ENCODE results near the gene IL1RL2.

IL1RL2 gene

GRCh38 chr2:102194609-102195268, 7.9 kb downstream of the IL1RL2 start:
- Histone ChIP-seq H3K36me3 (ENCODE audit: insufficient read depth, low read length) (no peaks in the 10 kb centered on the region), H3K4me3 (no peak overlapping the region), H3K27ac (no peak overlapping the region), H3K9me3 (ENCODE audit: low read depth, low read length) (no peaks in the 10 kb centered on the region), H3K9ac (ENCODE audit: insufficient read length) (no peak overlapping the region)
- DNase-seq (ENCODE audit: low read depth, low spot score): no peak
- TF ChIP-seq FOXP2 (optimal IDR thresholded peaks at IDR 0.05; ENCODE audit: control extremely low read depth, extremely low read length, insufficient read depth) (no peak), EZH2 (IDR thresholded peaks at IDR 0.05) (no peak), POLR2AphosphoS5 (IDR thresholded peaks at IDR 0.05; ENCODE audit: borderline replicate concordance, low read depth, low read length) (no peak)

- H3K9me3 ChIP-seq (ENCODE audit: low read depth, low read length): no peaks in the 10 kb centered on the region
- no peak overlapping the region for H3K4me3 ChIP-seq
- H3K9ac ChIP-seq (ENCODE audit: insufficient read length): no peak overlapping the region
- no peak overlapping the region for H3K27ac ChIP-seq
- TF ChIP-seq POLR2AphosphoS5 (IDR thresholded peaks at IDR 0.05; ENCODE audit: borderline replicate concordance, low read depth, low read length): no peak
- no peak for TF ChIP-seq EZH2 (IDR thresholded peaks at IDR 0.05)
- TF ChIP-seq FOXP2 (optimal IDR thresholded peaks at IDR 0.05; ENCODE audit: control extremely low read depth, extremely low read length, insufficient read depth): no peak
- H3K36me3 ChIP-seq (ENCODE audit: insufficient read depth, low read length): no peaks in the 10 kb centered on the region
- no peak for DNase-seq (ENCODE audit: low read depth, low spot score)
Observed at GRCh38 chr2:102197389-102198137, 10.7 kb downstream of the IL1RL2 start.

GRCh38 chr2:102200539-102200938, 13.7 kb downstream of the IL1RL2 start:
- Histone ChIP-seq H3K36me3 (ENCODE audit: insufficient read depth, low read length) (no peaks in the 10 kb centered on the region), H3K9ac (ENCODE audit: insufficient read length) (no peak overlapping the region), H3K9me3 (ENCODE audit: low read depth, low read length) (no peaks in the 10 kb centered on the region), H3K4me3 (no peak overlapping the region), H3K27ac (no peak overlapping the region)
- no peak for DNase-seq (ENCODE audit: low read depth, low spot score)
- no peak for TF ChIP-seq POLR2AphosphoS5 (IDR thresholded peaks at IDR 0.05; ENCODE audit: borderline replicate concordance, low read depth, low read length)
- TF ChIP-seq FOXP2 (optimal IDR thresholded peaks at IDR 0.05; ENCODE audit: control extremely low read depth, extremely low read length, insufficient read depth): no peak
- no peak for TF ChIP-seq EZH2 (IDR thresholded peaks at IDR 0.05)

- DNase-seq (ENCODE audit: low read depth, low spot score): no peak
- Histone ChIP-seq H3K9ac (ENCODE audit: insufficient read length) (no peak overlapping the region), H3K36me3 (ENCODE audit: insufficient read depth, low read length) (no peaks in the 10 kb centered on the region), H3K27ac (no peak overlapping the region), H3K4me3 (no peak overlapping the region), H3K9me3 (ENCODE audit: low read depth, low read length) (no peaks in the 10 kb centered on the region)
- TF ChIP-seq POLR2AphosphoS5 (IDR thresholded peaks at IDR 0.05; ENCODE audit: borderline replicate concordance, low read depth, low read length) (no peak), EZH2 (IDR thresholded peaks at IDR 0.05) (no peak), FOXP2 (optimal IDR thresholded peaks at IDR 0.05; ENCODE audit: control extremely low read depth, extremely low read length, insufficient read depth) (no peak)
Observed at GRCh38 chr2:102204638-102205037, 17.8 kb downstream of the IL1RL2 start.

- no peak for TF ChIP-seq POLR2AphosphoS5 (IDR thresholded peaks at IDR 0.05; ENCODE audit: borderline replicate concordance, low read depth, low read length)
- no peak for TF ChIP-seq FOXP2 (optimal IDR thresholded peaks at IDR 0.05; ENCODE audit: control extremely low read depth, extremely low read length, insufficient read depth)
- TF ChIP-seq EZH2 (IDR thresholded peaks at IDR 0.05): no peak
- Histone ChIP-seq H3K27ac (no peak overlapping the region), H3K36me3 (ENCODE audit: insufficient read depth, low read length) (no peaks in the 10 kb centered on the region), H3K9ac (ENCODE audit: insufficient read length) (no peak overlapping the region), H3K4me3 (no peak overlapping the region), H3K9me3 (ENCODE audit: low read depth, low read length) (no peaks in the 10 kb centered on the region)
- no peak for DNase-seq (ENCODE audit: low read depth, low spot score)
Observed at GRCh38 chr2:102206666-102207341, 20.0 kb downstream of the IL1RL2 start.

DNA sequence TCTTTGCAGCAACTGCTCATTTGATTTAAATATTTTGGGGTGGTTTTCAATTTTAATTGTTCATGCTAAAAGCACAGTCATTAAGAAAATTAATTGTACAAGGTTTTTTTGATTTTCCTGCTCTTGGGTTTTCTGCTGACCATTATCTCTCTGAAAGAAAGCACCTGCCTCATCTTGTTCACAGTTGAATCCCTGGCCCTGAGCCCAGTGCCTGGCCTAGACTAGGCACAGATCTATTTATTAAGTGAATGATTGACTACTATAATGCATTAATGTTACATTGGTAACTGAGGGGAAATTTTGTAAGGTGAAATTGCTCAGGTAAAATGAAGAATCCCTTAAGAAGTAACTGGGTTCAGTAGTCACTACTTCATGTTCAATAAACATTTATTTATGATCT, 22.0 kb downstream of the IL1RL2 start:
- Histone ChIP-seq H3K9me3 (ENCODE audit: low read depth, low read length) (no peaks in the 10 kb centered on the region), H3K4me3 (no peak overlapping the region), H3K27ac (no peak overlapping the region), H3K36me3 (ENCODE audit: insufficient read depth, low read length) (no peaks in the 10 kb centered on the region), H3K9ac (ENCODE audit: insufficient read length) (no peak overlapping the region)
- no peak for DNase-seq (ENCODE audit: low read depth, low spot score)
- TF ChIP-seq POLR2AphosphoS5 (IDR thresholded peaks at IDR 0.05; ENCODE audit: borderline replicate concordance, low read depth, low read length): no peak
- no peak for TF ChIP-seq FOXP2 (optimal IDR thresholded peaks at IDR 0.05; ENCODE audit: control extremely low read depth, extremely low read length, insufficient read depth)
- no peak for TF ChIP-seq EZH2 (IDR thresholded peaks at IDR 0.05)

- DNase-seq (ENCODE audit: low read depth, low spot score): no peak
- Histone ChIP-seq H3K27ac (no peak overlapping the region), H3K9ac (ENCODE audit: insufficient read length) (no peak overlapping the region), H3K4me3 (no peak overlapping the region), H3K36me3 (ENCODE audit: insufficient read depth, low read length) (no peaks in the 10 kb centered on the region), H3K9me3 (ENCODE audit: low read depth, low read length) (no peaks in the 10 kb centered on the region)
- no peak for TF ChIP-seq FOXP2 (optimal IDR thresholded peaks at IDR 0.05; ENCODE audit: control extremely low read depth, extremely low read length, insufficient read depth)
- no peak for TF ChIP-seq POLR2AphosphoS5 (IDR thresholded peaks at IDR 0.05; ENCODE audit: borderline replicate concordance, low read depth, low read length)
- no peak for TF ChIP-seq EZH2 (IDR thresholded peaks at IDR 0.05)
Observed at GRCh38 chr2:102209474-102209873, 22.7 kb downstream of the IL1RL2 start.

DNA sequence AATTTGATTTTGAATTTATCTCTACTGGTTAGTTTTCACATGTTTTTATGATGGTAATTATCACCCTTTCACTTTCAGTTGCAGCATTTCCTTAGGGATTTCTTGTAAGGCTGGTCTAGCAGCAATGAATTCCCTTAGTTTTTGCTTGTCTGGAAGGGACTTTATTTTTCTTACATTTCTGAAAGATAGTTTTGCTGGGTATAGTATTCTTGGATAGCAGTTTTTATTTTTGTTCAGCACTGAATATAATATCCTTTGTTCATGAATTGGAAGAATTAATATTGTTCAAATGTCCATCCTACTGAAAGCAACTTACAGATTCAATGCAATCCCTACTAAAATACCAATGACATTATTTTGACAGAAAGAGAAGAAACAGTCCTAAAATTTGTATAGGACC, 30.2 kb downstream of the IL1RL2 start:
- no peaks in the 10 kb centered on the region for H3K36me3 ChIP-seq (ENCODE audit: insufficient read depth, low read length)
- DNase-seq (ENCODE audit: low read depth, low spot score): no peak
- H3K4me3 ChIP-seq: no peak overlapping the region
- no peak for TF ChIP-seq FOXP2 (optimal IDR thresholded peaks at IDR 0.05; ENCODE audit: control extremely low read depth, extremely low read length, insufficient read depth)
- no peak for TF ChIP-seq POLR2AphosphoS5 (IDR thresholded peaks at IDR 0.05; ENCODE audit: borderline replicate concordance, low read depth, low read length)
- no peak for TF ChIP-seq EZH2 (IDR thresholded peaks at IDR 0.05)
- no peak overlapping the region for H3K27ac ChIP-seq
- no peak overlapping the region for H3K9ac ChIP-seq (ENCODE audit: insufficient read length)
- H3K9me3 ChIP-seq (ENCODE audit: low read depth, low read length): no peaks in the 10 kb centered on the region
